ENCODE measurements around the gene KCNT1. TPM values are rescaled to one million over a fixed set of nuclear protein-coding genes. Genes with fewer than 3 reads are reported as not detected.
"Not testable (repeated sequence)": the region's sequence is repeated elsewhere in the genome, so short reads cannot be mapped to it uniquely, and the experiment has no call there.

The KCNT1 gene
- polyA plus RNA-seq (ENCODE audit: insufficient read length), result 11.0 TPM

DNA sequence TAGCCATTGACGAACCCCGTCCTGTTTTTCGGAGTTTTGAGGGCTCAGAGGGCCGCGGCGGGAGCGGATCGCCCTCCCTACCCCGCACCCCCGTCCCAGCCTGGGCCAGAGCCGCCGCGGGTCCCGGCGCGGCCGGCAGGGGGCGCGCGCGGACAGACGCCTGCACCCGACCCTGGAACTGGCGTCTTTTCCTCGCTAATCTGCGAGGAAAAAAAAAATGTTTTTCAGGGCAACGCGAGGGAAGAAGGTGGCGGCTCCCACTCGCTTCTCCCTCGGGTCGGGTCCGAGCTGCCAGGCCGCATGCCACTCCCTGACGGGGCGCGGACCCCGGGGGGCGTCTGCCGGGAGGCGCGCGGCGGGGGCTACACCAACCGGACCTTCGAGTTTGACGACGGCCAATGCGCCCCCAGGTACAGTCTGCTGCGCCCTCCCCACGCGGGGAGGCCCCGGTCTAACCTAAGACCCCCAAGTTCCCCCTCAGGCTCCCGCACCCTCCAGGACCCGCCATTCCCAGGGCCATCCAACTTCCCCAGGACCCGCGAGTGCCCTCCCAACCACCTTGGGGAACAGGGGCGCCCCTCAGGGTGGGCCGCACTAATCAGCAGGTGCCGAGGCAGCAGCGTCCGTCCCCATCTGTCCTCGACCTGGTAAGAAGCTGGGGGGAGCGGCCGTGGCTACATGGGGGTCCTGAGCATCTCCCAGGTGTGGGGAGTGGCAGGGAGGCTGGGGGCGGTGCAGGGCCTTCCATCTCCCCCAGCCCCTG lies at the start of gene KCNT1:
Gene KCNT1, plus strand, starts transcription at position 227 of the 763 bp plus-strand sequence. Its CDS starts 74 bp downstream, at position 301.
- DNase-seq (ENCODE audit: low read depth), result no peak

DNA sequence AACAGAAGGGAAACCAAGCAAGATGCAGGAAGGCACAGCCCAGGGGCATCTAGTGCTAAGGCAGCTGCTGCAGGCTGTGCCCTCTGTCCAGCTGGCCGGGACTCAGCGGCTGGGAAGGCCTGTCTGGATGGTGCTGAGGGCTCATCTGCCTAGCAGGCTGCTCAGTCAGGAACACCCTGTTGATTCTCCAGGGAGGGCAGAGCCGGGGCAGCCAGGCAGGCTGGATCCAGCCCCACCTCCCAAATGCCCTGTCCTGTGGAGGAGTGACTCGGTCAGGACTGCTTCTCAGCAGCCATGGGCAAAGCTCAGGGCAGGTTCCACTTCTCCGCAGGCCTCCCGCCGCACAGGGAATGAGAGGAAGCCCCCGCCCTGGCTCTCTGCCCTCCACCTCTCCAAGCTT lies 46.7 kb upstream of the KCNT1 start:
- no peak for DNase-seq (ENCODE audit: low read depth)

DNA sequence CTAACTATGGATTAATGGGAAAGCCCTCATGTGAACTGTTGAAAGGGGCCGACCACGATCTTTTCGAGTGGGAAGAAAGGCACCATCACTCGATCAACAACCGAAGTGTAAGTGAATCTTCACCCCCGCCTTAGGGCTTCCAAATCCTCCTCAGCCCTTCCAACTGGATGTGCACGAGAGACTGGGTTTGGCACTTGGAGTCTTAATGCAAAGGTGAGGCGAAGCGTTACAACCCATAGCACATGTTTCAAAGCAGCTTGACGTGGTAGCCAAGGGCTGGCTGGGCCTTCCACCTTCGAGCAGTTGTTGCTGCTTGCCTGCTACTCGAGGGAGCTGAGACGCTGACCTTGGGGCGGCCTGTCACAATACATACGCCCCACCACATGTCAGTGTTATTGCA lies 44.6 kb upstream of the KCNT1 start:
- no peak for DNase-seq (ENCODE audit: low read depth)

GRCh38 chr9:135659252-135659651 lies 42.7 kb upstream of the KCNT1 start:
- no peak for DNase-seq (ENCODE audit: low read depth)

GRCh38 chr9:135660407-135660806 lies 41.6 kb upstream of the KCNT1 start:
- no peak for DNase-seq (ENCODE audit: low read depth)

- peak; percentile 13 for DNase-seq (ENCODE audit: low read depth)
These were observed 40.0 kb upstream of the KCNT1 start for GRCh38 chr9:135661816-135662560.

- peak; percentile 39 for DNase-seq (ENCODE audit: low read depth)
These were observed 39.1 kb upstream of the KCNT1 start, which contains the start of gene LCN9 for GRCh38 chr9:135662758-135663450. TSS of gene LCN9 (plus strand) at chr9:135663309. CDS start at chr9:135663322, 13 bp downstream.

DNA sequence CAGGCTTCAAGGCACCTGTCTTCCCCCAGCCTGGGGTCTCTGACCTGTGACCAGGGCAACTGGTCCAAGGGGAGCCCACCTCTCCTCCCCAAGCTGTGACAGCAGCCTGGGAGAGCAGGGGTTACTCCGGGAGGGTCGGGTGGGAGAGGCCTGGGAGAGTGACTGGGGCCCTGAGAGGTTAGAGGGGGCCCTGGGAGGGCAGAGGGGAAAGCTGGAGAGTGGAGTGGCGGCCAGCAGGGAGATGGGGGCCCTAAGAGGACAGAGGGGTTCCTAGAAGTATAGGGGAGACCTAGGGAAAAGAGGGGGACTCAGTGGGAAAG lies 38.6 kb upstream of the KCNT1 start:
- no peak for DNase-seq (ENCODE audit: low read depth)

- DNase-seq (ENCODE audit: low read depth), result no peak
These were observed 38.1 kb upstream of the KCNT1 start for GRCh38 chr9:135663857-135664256.

GRCh38 chr9:135664266-135664665 lies 37.7 kb upstream of the KCNT1 start:
- DNase-seq (ENCODE audit: low read depth), result no peak

DNA sequence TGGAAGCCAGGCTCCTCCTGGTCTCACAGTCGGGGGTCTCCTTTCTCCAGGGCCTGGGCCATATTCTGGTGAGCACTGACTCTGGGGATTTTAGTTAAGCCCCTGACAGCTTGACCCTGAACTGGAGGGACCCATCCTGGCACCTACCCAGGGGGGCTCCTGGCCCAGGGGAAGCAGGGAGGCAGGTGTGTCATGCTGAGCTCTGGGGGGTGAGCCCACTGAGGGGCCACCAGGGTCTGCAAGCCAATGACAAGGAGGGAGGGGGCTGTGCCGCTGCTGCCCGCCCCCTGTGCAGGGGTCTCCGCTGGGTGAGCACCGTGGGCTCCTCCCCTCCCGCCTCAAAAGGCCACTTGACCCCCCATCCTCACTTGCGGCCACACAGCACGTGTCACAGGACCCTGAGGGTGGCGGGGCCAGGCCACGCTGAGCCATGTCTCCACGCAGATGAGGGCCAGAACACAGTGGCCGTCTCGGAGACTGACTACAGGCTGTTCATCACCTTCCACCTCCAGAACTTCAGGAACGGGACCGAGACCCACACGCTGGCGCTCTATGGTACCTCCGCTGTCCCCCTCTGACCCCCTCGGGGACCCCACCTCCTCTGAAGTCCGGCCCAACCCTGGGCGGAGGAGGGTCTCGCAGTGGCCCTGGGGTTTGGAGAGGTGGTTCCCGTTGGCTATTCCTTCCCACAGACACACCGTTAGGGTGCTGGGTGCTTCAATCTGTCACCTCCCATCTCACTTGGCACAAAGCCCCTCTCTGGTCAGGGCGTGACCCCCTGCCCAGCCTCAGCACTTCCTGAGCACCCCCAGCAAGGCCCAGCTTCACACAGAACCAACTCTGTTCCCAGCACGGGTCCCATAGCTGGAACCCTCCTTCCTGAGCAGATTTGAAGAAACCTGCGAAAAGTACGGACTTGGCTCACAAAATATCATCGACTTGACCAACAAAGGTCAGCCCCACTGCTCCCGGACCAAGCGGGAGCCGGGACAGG lies 36.9 kb upstream of the KCNT1 start:
- DNase-seq (ENCODE audit: low read depth), result no peak

DNA sequence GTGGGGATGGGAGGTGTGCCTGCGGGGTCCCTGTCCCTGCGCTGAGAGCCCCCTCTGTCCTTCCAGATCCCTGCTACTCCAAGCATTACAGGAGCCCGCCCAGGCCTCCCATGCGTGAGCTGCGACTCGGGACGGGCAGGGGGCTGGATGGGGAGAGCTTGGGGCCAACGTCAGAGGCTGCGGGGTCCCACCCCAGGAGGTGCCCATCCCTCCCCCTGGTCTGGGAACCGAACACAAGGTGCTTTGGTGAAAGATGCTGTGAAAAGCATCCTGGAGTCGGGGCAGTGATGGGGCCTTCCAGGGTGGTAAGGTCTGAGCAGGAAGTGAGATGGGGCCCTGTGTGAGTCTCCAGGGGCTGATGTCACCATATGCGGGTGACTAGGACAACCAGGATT lies 36.2 kb upstream of the KCNT1 start:
- no peak for DNase-seq (ENCODE audit: low read depth)

- no peak for DNase-seq (ENCODE audit: low read depth)
These were observed 35.2 kb upstream of the KCNT1 start for GRCh38 chr9:135666534-135667462.

DNA sequence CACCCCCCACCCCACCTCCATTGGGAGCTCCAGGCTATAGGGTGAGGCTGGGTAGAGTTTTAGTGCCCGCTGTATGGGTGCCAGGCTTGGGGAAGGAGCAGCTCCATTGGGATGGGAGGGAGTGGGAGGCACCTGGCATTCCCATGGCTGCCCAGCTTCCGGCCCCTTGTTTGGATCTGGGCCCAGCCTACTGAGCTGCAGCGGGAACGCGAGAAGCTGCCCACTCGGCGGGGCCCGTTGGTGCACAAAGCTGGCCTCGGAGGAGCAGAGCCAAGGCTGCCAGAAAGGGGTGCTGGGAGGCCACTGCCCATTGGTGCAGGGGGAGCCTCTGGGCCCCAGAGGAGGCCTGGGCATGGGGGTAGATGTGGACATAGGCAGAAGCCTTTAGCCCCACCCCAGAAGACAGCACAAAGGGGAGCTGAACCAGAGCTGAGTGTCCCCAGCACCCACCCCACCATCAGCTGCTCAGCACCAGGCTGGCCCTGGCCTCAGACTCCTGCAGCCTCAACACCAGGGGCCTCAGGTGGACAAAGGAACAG lies 34.5 kb upstream of the KCNT1 start:
- DNase-seq (ENCODE audit: low read depth), result no peak

DNA sequence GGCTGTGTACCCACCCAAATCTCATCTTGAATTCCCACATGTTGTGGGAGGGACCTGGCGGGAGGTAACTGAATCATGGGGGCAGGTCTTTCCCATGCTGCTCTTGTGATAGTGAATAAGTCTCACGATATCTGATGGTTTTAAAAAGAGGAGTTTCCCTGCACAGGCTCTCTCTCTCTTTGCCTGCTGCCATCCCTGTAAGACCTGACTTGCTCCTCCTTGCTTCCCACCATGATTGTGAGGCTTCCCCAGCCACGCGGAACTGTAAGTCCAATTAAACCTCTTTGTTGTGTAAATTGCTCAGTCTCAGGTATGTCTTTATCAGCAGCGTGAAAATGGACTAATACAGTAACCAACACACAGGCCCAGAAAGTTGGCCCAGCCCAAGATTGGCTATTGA lies 33.0 kb upstream of the KCNT1 start:
- not testable (repeated sequence) for DNase-seq (ENCODE audit: low read depth)

DNA sequence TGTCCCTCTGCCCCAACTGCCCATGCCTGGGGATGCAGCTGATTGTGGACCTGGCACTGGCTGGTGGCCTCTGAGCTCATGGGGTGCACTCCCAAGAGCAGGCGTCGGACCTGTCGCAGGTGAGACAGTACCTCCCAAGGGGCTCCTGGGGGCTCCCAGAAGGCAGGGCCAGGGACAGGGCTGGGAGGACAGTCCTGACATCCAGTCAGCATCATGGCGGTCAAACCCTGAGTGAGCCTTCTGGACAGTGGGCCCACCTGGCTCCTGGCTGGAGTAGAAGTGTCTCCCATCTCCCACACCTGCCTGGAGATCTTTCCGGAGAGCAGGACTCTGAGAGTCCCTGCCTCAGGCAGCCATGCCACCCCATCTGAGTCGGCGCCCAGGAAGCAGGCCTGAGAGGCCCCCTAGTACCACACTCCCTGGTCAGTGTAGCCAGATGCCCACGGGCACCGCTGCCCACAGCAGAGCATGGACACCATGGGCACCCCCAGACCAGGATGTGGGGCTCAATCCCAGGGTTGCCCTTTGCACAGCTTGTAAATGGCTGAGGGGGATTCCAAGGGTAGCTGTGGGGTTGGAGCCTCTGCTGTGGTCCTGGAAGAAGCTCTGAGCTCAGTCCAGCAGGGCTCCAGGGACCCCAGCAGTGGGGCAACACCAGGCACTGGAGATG lies 32.2 kb upstream of the KCNT1 start:
- no peak for DNase-seq (ENCODE audit: low read depth)

DNA sequence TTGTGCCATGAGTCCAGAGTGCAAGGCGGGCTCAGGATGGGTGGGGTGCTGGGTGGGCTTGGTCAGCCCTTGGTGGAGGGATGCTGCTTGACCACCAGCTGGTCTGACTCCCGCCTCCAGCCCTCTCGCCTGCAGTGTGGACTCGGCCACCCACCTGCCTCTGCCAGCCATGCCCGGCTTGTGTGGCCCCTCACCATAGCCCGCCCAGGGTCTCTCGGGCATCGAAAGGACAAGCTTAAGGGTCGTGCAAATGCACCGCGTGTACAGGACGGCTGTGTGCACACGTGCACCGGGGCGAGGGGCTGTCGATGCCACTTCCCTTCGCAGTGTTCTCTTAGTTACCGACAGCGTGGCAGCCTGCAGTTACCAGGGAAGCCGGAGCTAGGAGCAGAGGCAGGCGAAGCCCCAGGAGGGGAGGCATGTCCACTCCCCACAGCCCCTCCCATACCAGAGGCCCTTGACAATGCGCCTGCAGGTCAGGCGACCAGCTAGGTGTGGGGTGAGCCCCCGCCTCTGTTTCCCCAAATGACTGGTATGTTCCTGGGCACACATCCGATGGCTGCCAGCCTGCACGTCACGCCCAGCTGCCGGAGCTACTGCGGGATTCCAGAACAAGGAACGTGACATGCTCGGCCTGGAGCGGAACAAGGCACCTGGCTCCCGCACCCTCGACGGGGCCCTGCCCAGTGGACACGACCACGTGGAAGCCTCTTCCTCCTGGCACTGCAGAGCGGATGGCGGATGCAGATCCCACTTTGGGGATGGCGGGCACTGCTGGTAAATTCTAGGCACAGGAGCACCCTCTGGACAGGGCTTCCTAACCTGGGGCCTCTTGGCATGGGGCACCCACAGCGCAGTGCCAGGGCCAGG lies 31.0 kb upstream of the KCNT1 start:
- DNase-seq (ENCODE audit: low read depth), result no peak

GRCh38 chr9:135671591-135672041 lies 30.4 kb upstream of the KCNT1 start:
- no peak for DNase-seq (ENCODE audit: low read depth)
